HepG2 (cell line): ENCODE data around the gene SLC7A4. TPM values are rescaled to one million over a fixed set of nuclear protein-coding genes. Genes with fewer than 3 reads are reported as not detected.
"Not testable (repeated sequence)": the region's sequence is repeated elsewhere in the genome, so short reads cannot be mapped to it uniquely, and the experiment has no call there.

ENCODE experiments used
- ATAC-seq: fragments of 200-7000 bp; cut with Tn5 transposase; 3 replicates; pipeline ENCODE4 v1.9.1; 2020; ENCODE audit warnings: mild to moderate bottlenecking, moderate library complexity
- BruUV-seq: library from RNA; stranded (reverse); fragments of 400-500 nt; replicated peaks from 2 replicates; lab custom pipeline; 2021; lab: Mats Ljungman, UMichigan
- CTCF ChIA-PET: fragments of 300-600 bp; formaldehyde crosslinking; extraction: SDS; loops from one replicate; lab custom pipeline; 2021; ENCODE audit warnings: low total read pairs, inconsistent platforms, low intra/inter-chr PET ratio; lab: Yijun Ruan, JAX
- POLR2A ChIA-PET: fragments of 350-600 bp; sonication (Branson Sonifier 250); formaldehyde crosslinking; loops from one replicate; lab custom pipeline; 2020; ENCODE audit warnings: antibody characterized with exemption, inconsistent platforms; lab: Yijun Ruan, JAX
- DNase-seq: peaks from one replicate; pipeline ENCODE4 v3.0.0-alpha.2; 2015; ENCODE audit warnings: low spot score
- FAIRE-seq: peaks from 3 replicates; lab custom pipeline; 2011; peaks lifted over from hg19 to GRCh38; lab: Jason Lieb, UNC
- H2AFZ ChIP-seq: one replicate; pipeline ENCODE4 v1.6.1; 2011; ENCODE audit warnings: low read length, inconsistent platforms
- H3K27ac ChIP-seq: fragments of 300-600 bp; 3 replicates; pipeline ENCODE4 v1.8.0; 2011; ENCODE audit warnings: mixed run types, mild to moderate bottlenecking, mixed read lengths, low read length, inconsistent platforms; ENCODE audit not compliant: insufficient read depth; ENCODE audit errors: extremely low read length
- H3K27me3 ChIP-seq, 2 experiments: fragments of 200-600 bp in 1 of 2; 2 replicates in 1 of 2; 3 replicates in 1 of 2; pipeline versions ENCODE4 v1.6.0 to v1.8.0; 2011; ENCODE audit warnings: low read length in 2 of 2, mild to moderate bottlenecking in 2 of 2, moderate library complexity in 2 of 2, inconsistent platforms in 1 of 2; ENCODE audit not compliant: insufficient read depth in 2 of 2, control insufficient read depth in 1 of 2
- H3K36me3 ChIP-seq, 2 experiments: fragments of 200-600 bp in 1 of 2; replicated peaks in 1 of 2; 2 replicates in 1 of 2; 3 replicates in 1 of 2; pipeline versions ENCODE4 v1.5.1 to v1.8.0; 2011; ENCODE audit warnings: low read length in 2 of 2, inconsistent platforms in 1 of 2; ENCODE audit not compliant: insufficient read depth in 2 of 2, control insufficient read depth in 1 of 2
- H3K4me1 ChIP-seq: 2 replicates; pipeline ENCODE4 v1.5.1; 2012; ENCODE audit warnings: low read length, inconsistent platforms; ENCODE audit not compliant: insufficient read depth
- H3K4me2 ChIP-seq: 2 replicates; pipeline ENCODE4 v1.6.0; 2011; ENCODE audit warnings: low read depth, low read length, inconsistent platforms
- H3K4me3 ChIP-seq, 3 experiments: fragments of 200-600 bp in 1 of 3; sonication (generic), shearing (Covaris generic) in 1 of 3; replicated peaks in 1 of 3; 2 replicates each; pipeline ENCODE4 v1.5.1; 2011 to 2016; ENCODE audit warnings: low read length in 3 of 3, inconsistent platforms in 2 of 3, low read depth in 2 of 3, mild to moderate bottlenecking in 2 of 3, control low read depth in 1 of 3, mixed read lengths in 1 of 3; ENCODE audit not compliant: insufficient read depth in 1 of 3
- H3K79me2 ChIP-seq: one replicate; pipeline ENCODE4 v1.6.1; 2011; ENCODE audit warnings: low read length, inconsistent platforms; ENCODE audit not compliant: insufficient read depth
- H3K9ac ChIP-seq: 2 replicates; pipeline ENCODE4 v1.6.0; 2011; ENCODE audit warnings: mild to moderate bottlenecking, low read depth, low read length, inconsistent platforms; ENCODE audit not compliant: insufficient read depth
- H3K9me3 ChIP-seq: 2 replicates; pipeline ENCODE4 v1.5.1; 2012; ENCODE audit warnings: mild to moderate bottlenecking, low read length
- H4K20me1 ChIP-seq: 2 replicates; pipeline ENCODE4 v1.6.0; 2011; ENCODE audit warnings: inconsistent platforms, mild to moderate bottlenecking, low read length, moderate library complexity; ENCODE audit not compliant: insufficient read depth
- EED ChIP-seq: sonication (generic); formaldehyde crosslinking; IDR thresholded peaks from 2 replicates; pipeline ENCODE4 v1.5.0; 2020; ENCODE audit warnings: mild to moderate bottlenecking, missing genetic modification reagents
- HDAC2 ChIP-seq: sonication (generic); formaldehyde crosslinking; IDR thresholded peaks from 2 replicates; pipeline ENCODE4 v1.4.0; 2020; ENCODE audit warnings: missing genetic modification reagents
- IRF2 ChIP-seq: IDR thresholded peaks from 2 replicates; pipeline ENCODE4 v1.6.1; 2018; ENCODE audit warnings: missing genetic modification reagents, missing compliant biosample characterization
- MAZ ChIP-seq, 2 experiments: sonication (generic) in 1 of 2; formaldehyde crosslinking in 1 of 2; IDR thresholded peaks; 2 replicates each; pipeline versions ENCODE4 v1.5.0 to v1.6.1; 2012 to 2020; ENCODE audit warnings: low read depth in 2 of 2, mild to moderate bottlenecking in 2 of 2, borderline replicate concordance in 1 of 2, improper control_type of control experiment in 1 of 2, low read length in 1 of 2, missing genetic modification reagents in 1 of 2, moderate library complexity in 1 of 2
- MYNN ChIP-seq: sonication (generic); formaldehyde crosslinking; IDR thresholded peaks from 2 replicates; pipeline ENCODE4 v1.4.0; 2020; ENCODE audit warnings: mild to moderate bottlenecking, low read depth, missing genetic modification reagents
- PHF20 ChIP-seq: sonication (generic); formaldehyde crosslinking; IDR thresholded peaks from 2 replicates; pipeline ENCODE4 v1.5.0; 2020; ENCODE audit warnings: mild to moderate bottlenecking, missing genetic modification reagents
- SIN3B ChIP-seq: fragments of 150-350 bp; IDR thresholded peaks from 2 replicates; pipeline ENCODE4 v1.6.1; 2014; ENCODE audit warnings: low read length
- SRSF4 ChIP-seq: fragments of 200-400 bp; formaldehyde crosslinking; IDR thresholded peaks from one replicate; pipeline ENCODE4 v1.6.1; 2018; ENCODE audit warnings: mild to moderate bottlenecking, low read depth, low read length, moderate library complexity; ENCODE audit not compliant: poor library complexity, severe bottlenecking
- ZBTB38 ChIP-seq: sonication (generic); formaldehyde crosslinking; IDR thresholded peaks from 2 replicates; pipeline ENCODE4 v1.5.1; 2020; ENCODE audit warnings: mild to moderate bottlenecking, missing genetic modification reagents
- ZNF101 ChIP-seq: sonication (generic); formaldehyde crosslinking; IDR thresholded peaks from 2 replicates; pipeline ENCODE4 v1.4.0; 2020; ENCODE audit warnings: mild to moderate bottlenecking, low read depth, missing genetic modification reagents, borderline replicate concordance
- WGBS: methylation state at CpG from one replicate; pipeline ENCODE4 v1.1.6; 2017; ENCODE audit warnings: low lambda C conversion rate; 5-methylcytosine and 5-hydroxymethylcytosine counted together
- in situ Hi-C: cut with HindIII; loops from 2 replicates; pipeline ENCODE4 v1.10.0; 2017; ENCODE audit warnings: low pct_unique_long_range_greater_than_20kb; ENCODE audit not compliant: extremely low pct_ligation_motif_present
- intact Hi-C: fragments of 100-400 bp; cut with micrococcal nuclease; formaldehyde crosslinking; loops from one replicate; pipeline ENCODE4 v1.10.0; 2022; ENCODE audit not compliant: unreplicated experiment
- polyA plus RNA-seq, 8 experiments: library from polyadenylated mRNA; depleted of rRNA in 3 of 8; stranded (reverse) in 7 of 8; unstranded in 1 of 8; fragments of >200 nt; fragmentation: Illumina TruSeq in 4 of 8; extraction: Trizol in 4 of 8; gene quantifications; 2 replicates each; pipeline versions ENCODE4 v1.2.1 to v1.2.3, GENCODE V29; 2011 to 2016; ENCODE audit warnings: low read depth in 4 of 8, missing spikeins in 1 of 8, mixed read lengths in 1 of 8; ENCODE audit not compliant: insufficient read depth in 1 of 8
- total RNA-seq, 5 experiments: library from RNA; depleted of rRNA; stranded (reverse); fragments of >200 nt; fragmentation: Illumina TruSeq; extraction: Trizol; gene quantifications; 2 replicates each; pipeline ENCODE4 v1.2.3, GENCODE V29; 2016; ENCODE audit warnings: low read depth in 1 of 5
- TF ChIP-seq, protein P1 (sequence below): sonication (generic); formaldehyde crosslinking; IDR thresholded peaks from 2 replicates; pipeline ENCODE4 v1.4.0; 2020; ENCODE audit warnings: mild to moderate bottlenecking, missing genetic modification reagents
- TF ChIP-seq, protein P2 (sequence below): sonication (generic); formaldehyde crosslinking; IDR thresholded peaks from 2 replicates; pipeline ENCODE4 v1.8.1; 2023; ENCODE audit warnings: mild to moderate bottlenecking, missing genetic modification reagents

The SLC7A4 gene
- total and polyA plus RNA-seq, 2 of the 13 experiments (the other 11 are each of a cell fraction or from before 2014, with no cell fraction given), result not detected

DNA sequence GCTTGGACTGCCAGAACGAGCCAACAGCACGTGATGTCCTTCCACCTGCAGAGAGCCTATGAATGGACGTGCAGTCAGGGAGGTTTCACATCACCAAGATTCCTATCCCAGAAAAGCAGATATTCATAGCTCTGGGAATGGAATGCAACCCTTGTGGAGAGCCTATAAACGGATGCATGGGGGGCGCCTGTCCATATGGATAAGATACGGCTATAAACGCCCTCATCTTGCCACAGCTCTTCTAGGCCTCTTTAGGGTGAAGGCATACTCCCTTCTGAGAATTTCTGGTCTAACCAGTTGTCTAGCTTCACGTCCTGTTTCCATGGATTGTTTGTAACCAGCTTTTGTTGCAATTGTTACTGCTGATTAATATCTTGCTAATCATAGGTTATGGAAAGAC lies 39.4 kb upstream of the SLC7A4 start:
- H4K20me1 ChIP-seq, POLR2A ChIA-PET, H2AFZ ChIP-seq, H3K4me2 ChIP-seq, H3K9ac ChIP-seq, CTCF ChIA-PET, DNase-seq, H3K79me2 ChIP-seq, in situ Hi-C loops, ATAC-seq, BruUV-seq, H3K36me3 ChIP-seq, FAIRE-seq, H3K4me3 ChIP-seq, H3K27ac ChIP-seq, H3K9me3 ChIP-seq, intact Hi-C loops: not testable (repeated sequence)
- Histone ChIP-seq H3K4me1 (peaks cover 12% of the 10 kb centered on the region), H3K27me3 (peaks cover 3 to 24% of the 10 kb centered on the region in 2 experiments; a peak in 4 of 5 replicates)
- 57% methylated on average over 8 of the region's 8 CpGs for WGBS

DNA sequence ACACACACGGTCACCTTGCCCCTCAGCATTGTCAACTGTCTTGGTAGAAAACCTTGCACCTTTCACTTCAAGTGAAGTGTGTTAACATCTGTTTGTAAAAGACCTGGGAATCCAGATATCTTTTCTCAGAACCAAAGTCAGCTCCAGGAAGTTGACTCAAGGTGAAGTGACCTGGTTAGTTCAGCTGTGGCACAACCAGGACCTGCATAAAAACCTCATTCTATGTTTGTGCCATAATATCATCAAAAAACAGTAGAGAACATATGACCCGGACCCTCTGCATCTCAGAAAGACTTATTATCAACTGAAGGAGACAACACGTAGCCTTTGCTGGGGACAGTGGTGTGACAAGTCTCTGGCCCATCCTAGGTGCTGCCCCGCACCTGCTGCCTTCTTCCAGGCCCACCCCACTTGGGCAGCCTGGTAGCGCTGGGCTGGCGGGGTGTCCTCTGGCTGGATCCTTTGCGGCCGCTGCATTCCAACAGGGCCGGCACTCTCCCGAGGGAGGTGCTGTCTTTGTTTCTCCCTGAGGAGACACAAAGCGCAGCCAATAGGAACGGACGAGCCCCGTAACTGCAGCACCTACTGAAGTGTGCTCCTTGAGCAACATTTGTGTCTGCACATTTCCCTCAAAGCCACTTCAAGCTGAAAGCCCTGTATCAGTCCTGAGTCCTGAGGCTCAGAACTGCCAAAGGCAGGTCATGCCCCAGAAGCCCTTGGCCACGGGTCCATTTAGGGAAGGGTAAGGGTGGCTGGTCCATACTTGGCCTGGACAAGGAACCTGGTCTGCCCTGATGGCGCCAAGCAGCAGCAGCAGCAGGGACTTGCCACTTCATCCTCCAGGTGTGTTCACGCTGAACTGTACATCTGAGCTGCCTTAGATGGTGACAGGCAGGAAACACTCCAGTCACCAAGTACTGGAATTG lies 38.6 kb upstream of the SLC7A4 start:
- no peaks in the 10 kb centered on the region for H4K20me1 ChIP-seq
- no peak for ATAC-seq
- in situ Hi-C loops (no loop called here), intact Hi-C loops (no loop called here)
- H3K27ac ChIP-seq, result no peak overlapping the region
- POLR2A ChIA-PET, result no interaction called here
- no peaks in the 10 kb centered on the region for H3K9me3 ChIP-seq
- 57% methylated on average over 9 of the region's 17 CpGs for WGBS
- no peak overlapping the region for H2AFZ ChIP-seq
- H3K9ac ChIP-seq, result no peak overlapping the region
- CTCF ChIA-PET, result no interaction called here
- H3K36me3 ChIP-seq, result no peaks in the 10 kb centered on the region
- H3K4me1 ChIP-seq, result peaks cover 17% of the 10 kb centered on the region
- DNase-seq, result no peak
- FAIRE-seq, result no peak
- no peak overlapping the region for H3K4me3 ChIP-seq
- no peak overlapping the region for H3K4me2 ChIP-seq
- H3K27me3 ChIP-seq, result peaks cover 3 to 20% of the 10 kb centered on the region in 2 experiments; a peak in 4 of 5 replicates
- no TSS peak for BruUV-seq
- H3K79me2 ChIP-seq, result no peaks in the 10 kb centered on the region
- no peak for TF ChIP-seq ZNF101 (CRISPR knock-in tag)
- TF ChIP-seq PHF20 (CRISPR knock-in tag), result no peak
- TF ChIP-seq MYNN (CRISPR knock-in tag), result no peak
- TF ChIP-seq ZBTB38 (CRISPR knock-in tag), result no peak
- TF ChIP-seq, protein P1, sequence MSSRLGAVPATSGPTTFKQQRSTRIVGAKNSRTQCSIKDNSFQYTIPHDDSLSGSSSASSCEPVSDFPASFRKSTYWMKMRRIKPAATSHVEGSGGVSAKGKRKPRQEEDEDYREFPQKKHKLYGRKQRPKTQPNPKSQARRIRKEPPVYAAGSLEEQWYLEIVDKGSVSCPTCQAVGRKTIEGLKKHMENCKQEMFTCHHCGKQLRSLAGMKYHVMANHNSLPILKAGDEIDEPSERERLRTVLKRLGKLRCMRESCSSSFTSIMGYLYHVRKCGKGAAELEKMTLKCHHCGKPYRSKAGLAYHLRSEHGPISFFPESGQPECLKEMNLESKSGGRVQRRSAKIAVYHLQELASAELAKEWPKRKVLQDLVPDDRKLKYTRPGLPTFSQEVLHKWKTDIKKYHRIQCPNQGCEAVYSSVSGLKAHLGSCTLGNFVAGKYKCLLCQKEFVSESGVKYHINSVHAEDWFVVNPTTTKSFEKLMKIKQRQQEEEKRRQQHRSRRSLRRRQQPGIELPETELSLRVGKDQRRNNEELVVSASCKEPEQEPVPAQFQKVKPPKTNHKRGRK (CRISPR knock-in tag), result no peak
- no peak for TF ChIP-seq SRSF4
- TF ChIP-seq IRF2 (CRISPR knock-in tag), result no peak
- no peak for TF ChIP-seq EED (CRISPR knock-in tag)
- no peak for TF ChIP-seq SIN3B
- TF ChIP-seq, protein P2, sequence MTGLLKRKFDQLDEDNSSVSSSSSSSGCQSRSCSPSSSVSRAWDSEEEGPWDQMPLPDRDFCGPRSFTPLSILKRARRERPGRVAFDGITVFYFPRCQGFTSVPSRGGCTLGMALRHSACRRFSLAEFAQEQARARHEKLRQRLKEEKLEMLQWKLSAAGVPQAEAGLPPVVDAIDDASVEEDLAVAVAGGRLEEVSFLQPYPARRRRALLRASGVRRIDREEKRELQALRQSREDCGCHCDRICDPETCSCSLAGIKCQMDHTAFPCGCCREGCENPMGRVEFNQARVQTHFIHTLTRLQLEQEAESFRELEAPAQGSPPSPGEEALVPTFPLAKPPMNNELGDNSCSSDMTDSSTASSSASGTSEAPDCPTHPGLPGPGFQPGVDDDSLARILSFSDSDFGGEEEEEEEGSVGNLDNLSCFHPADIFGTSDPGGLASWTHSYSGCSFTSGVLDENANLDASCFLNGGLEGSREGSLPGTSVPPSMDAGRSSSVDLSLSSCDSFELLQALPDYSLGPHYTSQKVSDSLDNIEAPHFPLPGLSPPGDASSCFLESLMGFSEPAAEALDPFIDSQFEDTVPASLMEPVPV (CRISPR knock-in tag), result no peak
- no peak for TF ChIP-seq MAZ (IDR thresholded peaks at IDR 0.05; ENCODE audit: borderline replicate concordance, low read depth, low read length)
- no peak for TF ChIP-seq MAZ (CRISPR knock-in tag; IDR thresholded peaks at IDR 0.05; ENCODE audit: low read depth)
- TF ChIP-seq HDAC2 (CRISPR knock-in tag), result no peak
